Measurements from ENCODE around the gene OR4F15. TPM values are rescaled to one million over a fixed set of nuclear protein-coding genes. Genes with fewer than 3 reads are reported as not detected.

Gene OR4F15
- total RNA-seq, 3 donors from 2014 or later, result not detected

- no peak for ATAC-seq
- no peak overlapping the region for H3K4me3 Mint-ChIP-seq
- peaks cover 43% of the 10 kb centered on the region for H3K27me3 Mint-ChIP-seq (ENCODE audit: low read depth)
- H3K4me1 Mint-ChIP-seq (ENCODE audit: low read depth), result no peaks in the 10 kb centered on the region
- H3K36me3 Mint-ChIP-seq (ENCODE audit: insufficient read depth), result no peaks in the 10 kb centered on the region
- H3K9me3 Mint-ChIP-seq, result no peaks in the 10 kb centered on the region
- DNase-seq, result no peak
These were observed 1.1 kb upstream of the OR4F15 start for GRCh38 chr15:101810876-101811275.

- Mint-ChIP-seq H3K4me3 (no peak overlapping the region), H3K36me3 (ENCODE audit: insufficient read depth) (no peaks in the 10 kb centered on the region), H3K27me3 (ENCODE audit: low read depth) (peaks cover 43% of the 10 kb centered on the region), H3K4me1 (ENCODE audit: low read depth) (no peaks in the 10 kb centered on the region), H3K9me3 (no peaks in the 10 kb centered on the region)
- ATAC-seq (no peak), DNase-seq (no peak)
These were observed 2.0 kb downstream of the OR4F15 start for GRCh38 chr15:101813803-101814534.

GRCh38 chr15:101820781-101821180, 8.8 kb downstream of the OR4F15 start:
- Mint-ChIP-seq H3K4me3 (no peak overlapping the region), H3K27me3 (ENCODE audit: low read depth) (peaks cover 26% of the 10 kb centered on the region), H3K9me3 (no peaks in the 10 kb centered on the region), H3K4me1 (ENCODE audit: low read depth) (no peaks in the 10 kb centered on the region), H3K36me3 (ENCODE audit: insufficient read depth) (no peaks in the 10 kb centered on the region)
- no peak for ATAC-seq
- no peak for DNase-seq

- ATAC-seq, result no peak
- H3K27me3 Mint-ChIP-seq (ENCODE audit: low read depth), result peaks cover 31% of the 10 kb centered on the region
These were observed 15.3 kb downstream of the OR4F15 start for GRCh38 chr15:101827257-101827656.

GRCh38 chr15:101828774-101829173, 16.8 kb downstream of the OR4F15 start:
- ATAC-seq (no peak), DNase-seq (no peak)
- no peak overlapping the region for H3K4me3 Mint-ChIP-seq
- H3K36me3 Mint-ChIP-seq (ENCODE audit: insufficient read depth), result no peaks in the 10 kb centered on the region
- H3K27me3 Mint-ChIP-seq (ENCODE audit: low read depth), result peaks cover 28% of the 10 kb centered on the region
- no peaks in the 10 kb centered on the region for H3K9me3 Mint-ChIP-seq
- no peaks in the 10 kb centered on the region for H3K4me1 Mint-ChIP-seq (ENCODE audit: low read depth)

More at GRCh38 chr15:101827257-101827656, 15.3 kb downstream of the OR4F15 start:
- no peaks in the 10 kb centered on the region for H3K36me3 Mint-ChIP-seq (ENCODE audit: insufficient read depth)
- DNase-seq, result no peak
- H3K4me3 Mint-ChIP-seq, result no peak overlapping the region
- H3K9me3 Mint-ChIP-seq, result no peaks in the 10 kb centered on the region
- no peaks in the 10 kb centered on the region for H3K4me1 Mint-ChIP-seq (ENCODE audit: low read depth)

GRCh38 chr15:101841656-101842055, 29.7 kb downstream of the OR4F15 start:
- no peaks in the 10 kb centered on the region for H3K9me3 Mint-ChIP-seq
- H3K36me3 Mint-ChIP-seq (ENCODE audit: insufficient read depth), result no peaks in the 10 kb centered on the region
- DNase-seq (no peak), ATAC-seq (no peak)
- H3K27me3 Mint-ChIP-seq (ENCODE audit: low read depth), result peaks cover 27% of the 10 kb centered on the region
- no peak overlapping the region for H3K4me3 Mint-ChIP-seq
- no peaks in the 10 kb centered on the region for H3K4me1 Mint-ChIP-seq (ENCODE audit: low read depth)

GRCh38 chr15:101844916-101845315, 32.9 kb downstream of the OR4F15 start:
- Mint-ChIP-seq H3K4me3 (no peak overlapping the region), H3K36me3 (ENCODE audit: insufficient read depth) (no peaks in the 10 kb centered on the region), H3K4me1 (ENCODE audit: low read depth) (no peaks in the 10 kb centered on the region), H3K27me3 (ENCODE audit: low read depth) (peaks cover 40% of the 10 kb centered on the region), H3K9me3 (no peaks in the 10 kb centered on the region)
- ATAC-seq (no peak), DNase-seq (no peak)

- no peaks in the 10 kb centered on the region for H3K36me3 Mint-ChIP-seq (ENCODE audit: insufficient read depth)
- ATAC-seq, result no peak
- no peaks in the 10 kb centered on the region for H3K4me1 Mint-ChIP-seq (ENCODE audit: low read depth)
- H3K27me3 Mint-ChIP-seq (ENCODE audit: low read depth), result peaks cover 38% of the 10 kb centered on the region
- DNase-seq, result no peak
- no peaks in the 10 kb centered on the region for H3K9me3 Mint-ChIP-seq
- H3K4me3 Mint-ChIP-seq, result no peak overlapping the region
These were observed 40.4 kb downstream of the OR4F15 start for GRCh38 chr15:101852356-101852755.

Other genes with a start within 250 kb of the OR4F15 start
- gene TM2D3, start 159.8 kb upstream of the OR4F15 start, total RNA-seq, result 10 to 100 TPM; 75.5 to 89.8 (median 81.7) TPM
- 1 to 10 TPM; 6.1 to 6.7 (median 6.1) TPM for gene TARS3, start 87.7 kb upstream of the OR4F15 start, total RNA-seq
- gene OR4F6, start 8.7 kb upstream of the OR4F15 start, total RNA-seq, result not detected